HCT116 (cell line): Measurements from ENCODE around the gene BICD2. TPM values are rescaled to one million over a fixed set of nuclear protein-coding genes. Genes with fewer than 3 reads are reported as not detected.

ENCODE experiments used
- ATAC-seq: fragments of 200-7000 bp; cut with Tn5 transposase; 2 replicates; pipeline ENCODE4 v1.9.1; 2020; ENCODE audit warnings: mild to moderate bottlenecking, moderate library complexity
- BruUV-seq: library from RNA; stranded (reverse); fragments of 400-500 nt; replicated peaks from 2 replicates; lab custom pipeline; 2021; lab: Mats Ljungman, UMichigan
- CTCF ChIA-PET: fragments of 300-600 bp; sonication (Branson Sonifier 250); formaldehyde crosslinking; loops from one replicate; lab custom pipeline; 2021; ENCODE audit warnings: antibody characterized with exemption; lab: Charles Lee
- POLR2A ChIA-PET: fragments of 300-600, 350-600 bp; sonication (Branson Sonifier 250); formaldehyde crosslinking; loops from one replicate; lab custom pipeline; 2021; ENCODE audit warnings: antibody characterized with exemption; lab: Charles Lee
- RAD21 ChIA-PET, 2 experiments: fragments of 300-600 bp; sonication (Branson Sonifier 250); formaldehyde crosslinking; loops; one replicate each; lab custom pipeline; 2023; ENCODE audit warnings: low total read pairs in 2 of 2; ENCODE audit not compliant: uncharacterized antibody in 2 of 2, unreplicated experiment in 2 of 2, low non-redundant PET in 1 of 2; lab: Charles Lee
- DNase-seq: peaks from one replicate; pipeline ENCODE4 v3.0.0-alpha.2; 2010; ENCODE audit warnings: low read depth, low spot score
- H2AFZ ChIP-seq: fragments of 200-600 bp; shearing (Covaris generic), sonication (generic); 2 replicates; pipeline ENCODE4 v1.6.1; 2017; ENCODE audit warnings: low read depth, mixed run types, mixed read lengths, antibody characterized with exemption, low read length; ENCODE audit not compliant: poor library complexity, severe bottlenecking
- H3K27ac ChIP-seq: 2 replicates; pipeline ENCODE4 v1.5.1; 2012; ENCODE audit warnings: low read depth, low read length
- H3K27me3 ChIP-seq: fragments of 200-600 bp; sonication (generic); 2 replicates; pipeline ENCODE4 v1.6.1; 2016; ENCODE audit warnings: mixed run types, low read length, mixed read lengths; ENCODE audit not compliant: insufficient read depth
- H3K36me3 ChIP-seq, 2 experiments: fragments of 200-500 bp in 1 of 2; fragments of 200-600 bp in 1 of 2; sonication (Bioruptor generic) in 1 of 2; sonication (generic) in 1 of 2; 2 replicates each; pipeline versions ENCODE4 v1.5.1 to v1.6.1; 2014 to 2016; ENCODE audit warnings: low read length in 2 of 2, inconsistent platforms in 1 of 2, mixed read lengths in 1 of 2, mixed run types in 1 of 2; ENCODE audit not compliant: insufficient read depth in 2 of 2, control insufficient read depth in 1 of 2
- H3K4me1 ChIP-seq, 2 experiments: fragments of 200-600 bp in 1 of 2; sonication (generic) in 1 of 2; 2 replicates each; pipeline versions ENCODE4 v1.5.1 to v1.6.1; 2012 to 2017; ENCODE audit warnings: low read length in 2 of 2, inconsistent platforms in 1 of 2, mild to moderate bottlenecking in 1 of 2, mixed read lengths in 1 of 2, mixed run types in 1 of 2, moderate library complexity in 1 of 2; ENCODE audit not compliant: insufficient read depth in 2 of 2, control insufficient read depth in 1 of 2
- H3K4me2 ChIP-seq: fragments of 200-600 bp; sonication (generic); 2 replicates; pipeline ENCODE4 v1.6.1; 2017; ENCODE audit warnings: mixed run types, low read length, mixed read lengths
- H3K4me3 ChIP-seq, 2 experiments: fragments of 200-600 bp in 1 of 2; sonication (generic) in 1 of 2; replicated peaks in 1 of 2; 2 replicates each; pipeline ENCODE4 v1.5.1; 2011 to 2016; ENCODE audit warnings: low read length in 2 of 2, control low read depth in 1 of 2, low read depth in 1 of 2, mild to moderate bottlenecking in 1 of 2, mixed read lengths in 1 of 2, mixed run types in 1 of 2
- H3K79me2 ChIP-seq: fragments of 200-600 bp; sonication (generic); 2 replicates; pipeline ENCODE4 v1.6.1; 2017; ENCODE audit warnings: mild to moderate bottlenecking, mixed run types, low read length, moderate library complexity, mixed read lengths; ENCODE audit not compliant: insufficient read depth
- H3K9ac ChIP-seq: fragments of 200-600 bp; sonication (generic); 2 replicates; pipeline ENCODE4 v1.6.1; 2016; ENCODE audit warnings: low read length, mixed read lengths
- H3K9me2 ChIP-seq: fragments of 200-600 bp; sonication (generic), shearing (Covaris generic); 2 replicates; pipeline ENCODE4 v1.6.1; 2017; ENCODE audit warnings: mixed run types, mild to moderate bottlenecking, moderate library complexity; ENCODE audit not compliant: insufficient read depth
- H3K9me3 ChIP-seq, 2 experiments: fragments of 200-500 bp in 1 of 2; fragments of 200-600 bp in 1 of 2; sonication (Bioruptor generic) in 1 of 2; sonication (generic) in 1 of 2; 2 replicates each; pipeline ENCODE4 v1.6.1; 2014 to 2017; ENCODE audit warnings: low read length in 2 of 2, mixed read lengths in 2 of 2, inconsistent platforms in 1 of 2, low read depth in 1 of 2, mild to moderate bottlenecking in 1 of 2, mixed run types in 1 of 2, moderate library complexity in 1 of 2; ENCODE audit not compliant: control insufficient read depth in 1 of 2, insufficient read depth in 1 of 2
- H4K20me1 ChIP-seq: fragments of 200-600 bp; sonication (generic), shearing (Covaris generic); 2 replicates; pipeline ENCODE4 v1.6.1; 2017; ENCODE audit warnings: mixed run types, mild to moderate bottlenecking, moderate library complexity; ENCODE audit not compliant: insufficient read depth
- CBX3 ChIP-seq: IDR thresholded peaks from 2 replicates; pipeline ENCODE4 v1.6.1; 2012; ENCODE audit warnings: low read depth
- CEBPB ChIP-seq: IDR thresholded peaks from 2 replicates; pipeline ENCODE4 v1.6.1; 2012; ENCODE audit warnings: low read depth
- EGR1 ChIP-seq: IDR thresholded peaks from 2 replicates; pipeline ENCODE4 v1.6.1; 2012; ENCODE audit warnings: low read depth
- EZH2 ChIP-seq: fragments of 200-600 bp; sonication (generic); IDR thresholded peaks from 2 replicates; pipeline ENCODE4 v1.6.1; 2017; ENCODE audit warnings: antibody characterized with exemption, mixed run types
- EZH2phosphoT487 ChIP-seq: fragments of 200-600 bp; IDR thresholded peaks from 2 replicates; pipeline ENCODE4 v1.6.1; 2018; ENCODE audit warnings: antibody characterized with exemption, borderline replicate concordance
- FOSL1 ChIP-seq: IDR thresholded peaks from 2 replicates; pipeline ENCODE4 v1.6.1; 2012; ENCODE audit warnings: low read depth
- JUND ChIP-seq: IDR thresholded peaks from 2 replicates; pipeline ENCODE4 v1.6.1; 2012
- POLR2A ChIP-seq: IDR thresholded peaks from 2 replicates; pipeline ENCODE4 v1.7.0; 2011; ENCODE audit warnings: borderline replicate concordance; ENCODE audit not compliant: insufficient read depth, insufficient read length; ENCODE audit errors: extremely low read depth
- POLR2AphosphoS5 ChIP-seq: IDR thresholded peaks from 2 replicates; pipeline ENCODE4 v1.6.1; 2011; ENCODE audit warnings: mild to moderate bottlenecking, low read depth, low read length, moderate library complexity
- REST ChIP-seq: IDR thresholded peaks from 2 replicates; pipeline ENCODE4 v1.6.1; 2012; ENCODE audit warnings: low read depth
- SP1 ChIP-seq: IDR thresholded peaks from 2 replicates; pipeline ENCODE4 v1.6.1; 2012; ENCODE audit warnings: low read depth
- SRF ChIP-seq: IDR thresholded peaks from 2 replicates; pipeline ENCODE4 v1.6.1; 2012; ENCODE audit warnings: low read depth
- YY1 ChIP-seq: IDR thresholded peaks from 2 replicates; pipeline ENCODE4 v1.6.1; 2011; ENCODE audit warnings: low read length, low read depth, moderate library complexity, mild to moderate bottlenecking; ENCODE audit not compliant: insufficient replicate concordance; ENCODE audit errors: extremely low read depth
- ZFX ChIP-seq: fragments of 450-650 bp; IDR thresholded peaks from 2 replicates; pipeline ENCODE4 v1.6.1; 2017
- ZNF274 ChIP-seq: fragments of 200-500 bp; sonication (Bioruptor generic); IDR thresholded peaks from 2 replicates; pipeline ENCODE4 v1.6.1; 2014; ENCODE audit warnings: mild to moderate bottlenecking, low read depth, low read length, inconsistent platforms
- intact Hi-C: fragments of 100-400 bp; cut with micrococcal nuclease; formaldehyde crosslinking; loops from 2 replicates; pipeline ENCODE4 v1.10.0; 2022
- total RNA-seq: library from RNA; stranded (reverse); gene quantifications from one replicate; pipeline ENCODE4 v1.2.1, GENCODE V29; 2021; ENCODE audit not compliant: unreplicated experiment
- TF ChIP-seq, protein P1 (sequence below): IDR thresholded peaks from 2 replicates; pipeline ENCODE4 v1.6.1; 2011; ENCODE audit warnings: mild to moderate bottlenecking, low read length, moderate library complexity; ENCODE audit not compliant: insufficient replicate concordance; ENCODE audit errors: extremely low read depth
- TF ChIP-seq, protein P2 (sequence below): IDR thresholded peaks from 2 replicates; pipeline ENCODE4 v1.6.1; 2012
- TF ChIP-seq, protein P3 (sequence below), 3 experiments: fragments of 200-600 bp in 1 of 3; sonication (generic) in 1 of 3; IDR thresholded peaks in 2 of 3; conservative IDR thresholded peaks in 1 of 3; 2 replicates each; pipeline ENCODE4 v1.5.1; 2012 to 2017; ENCODE audit warnings: low read depth in 2 of 3, low read length in 2 of 3, antibody characterized with exemption in 1 of 3, borderline replicate concordance in 1 of 3, control low read depth in 1 of 3, mild to moderate bottlenecking in 1 of 3, mixed read lengths in 1 of 3, mixed run types in 1 of 3, moderate library complexity in 1 of 3; ENCODE audit not compliant: insufficient read depth in 1 of 3

The BICD2 gene
- total RNA-seq, 1 experiment from 2014 or later, result 23.4 TPM

GRCh38 chr9:92714016-92714415 lies 50.6 kb downstream of the BICD2 start:
- no TSS peak for BruUV-seq
- Histone ChIP-seq H2AFZ (no peak overlapping the region), H3K36me3 (peaks cover 33 to 40% of the 10 kb centered on the region in 2 experiments; a peak in 3 of 4 replicates), H3K9ac (no peak overlapping the region), H3K27ac (no peak overlapping the region), H3K4me3 (no peak overlapping the region), H3K79me2 (no peaks in the 10 kb centered on the region; the same call in 1 of the 2 replicates), H3K4me1 (no peaks in the 10 kb centered on the region), H3K9me2 (no peaks in the 10 kb centered on the region), H4K20me1 (no peaks in the 10 kb centered on the region; the same call in 1 of the 2 replicates), H3K9me3 (no peaks in the 10 kb centered on the region), H3K4me2 (no peak overlapping the region), H3K27me3 (no peaks in the 10 kb centered on the region)
- DNase-seq (no peak), ATAC-seq (no peak)
- POLR2A ChIA-PET, result no interaction called here
- RAD21 ChIA-PET, result no interaction called here
- CTCF ChIA-PET, result interaction anchor here (1.1 kb wide), 1 partner anchor 77 kb away, joined by 4 read pairs; no protein-coding TSS in a partner anchor
- intact Hi-C loops, result no loop called here
- TF ChIP-seq POLR2A (no peak), CEBPB (no peak), CBX3 (no peak), EZH2 (no peak), SP1 (no peak), FOSL1 (no peak), EZH2phosphoT487 (no peak), EGR1 (no peak), REST (no peak), JUND (no peak), ZNF274 (no peak), ZFX (no peak), SRF (no peak), POLR2AphosphoS5 (no peak), YY1 (no peak)
- TF ChIP-seq, protein P1, sequence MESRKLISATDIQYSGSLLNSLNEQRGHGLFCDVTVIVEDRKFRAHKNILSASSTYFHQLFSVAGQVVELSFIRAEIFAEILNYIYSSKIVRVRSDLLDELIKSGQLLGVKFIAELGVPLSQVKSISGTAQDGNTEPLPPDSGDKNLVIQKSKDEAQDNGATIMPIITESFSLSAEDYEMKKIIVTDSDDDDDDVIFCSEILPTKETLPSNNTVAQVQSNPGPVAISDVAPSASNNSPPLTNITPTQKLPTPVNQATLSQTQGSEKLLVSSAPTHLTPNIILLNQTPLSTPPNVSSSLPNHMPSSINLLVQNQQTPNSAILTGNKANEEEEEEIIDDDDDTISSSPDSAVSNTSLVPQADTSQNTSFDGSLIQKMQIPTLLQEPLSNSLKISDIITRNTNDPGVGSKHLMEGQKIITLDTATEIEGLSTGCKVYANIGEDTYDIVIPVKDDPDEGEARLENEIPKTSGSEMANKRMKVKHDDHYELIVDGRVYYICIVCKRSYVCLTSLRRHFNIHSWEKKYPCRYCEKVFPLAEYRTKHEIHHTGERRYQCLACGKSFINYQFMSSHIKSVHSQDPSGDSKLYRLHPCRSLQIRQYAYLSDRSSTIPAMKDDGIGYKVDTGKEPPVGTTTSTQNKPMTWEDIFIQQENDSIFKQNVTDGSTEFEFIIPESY, result no peak
- TF ChIP-seq, protein P2, sequence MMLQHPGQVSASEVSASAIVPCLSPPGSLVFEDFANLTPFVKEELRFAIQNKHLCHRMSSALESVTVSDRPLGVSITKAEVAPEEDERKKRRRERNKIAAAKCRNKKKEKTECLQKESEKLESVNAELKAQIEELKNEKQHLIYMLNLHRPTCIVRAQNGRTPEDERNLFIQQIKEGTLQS, result no peak
- TF ChIP-seq, protein P3, sequence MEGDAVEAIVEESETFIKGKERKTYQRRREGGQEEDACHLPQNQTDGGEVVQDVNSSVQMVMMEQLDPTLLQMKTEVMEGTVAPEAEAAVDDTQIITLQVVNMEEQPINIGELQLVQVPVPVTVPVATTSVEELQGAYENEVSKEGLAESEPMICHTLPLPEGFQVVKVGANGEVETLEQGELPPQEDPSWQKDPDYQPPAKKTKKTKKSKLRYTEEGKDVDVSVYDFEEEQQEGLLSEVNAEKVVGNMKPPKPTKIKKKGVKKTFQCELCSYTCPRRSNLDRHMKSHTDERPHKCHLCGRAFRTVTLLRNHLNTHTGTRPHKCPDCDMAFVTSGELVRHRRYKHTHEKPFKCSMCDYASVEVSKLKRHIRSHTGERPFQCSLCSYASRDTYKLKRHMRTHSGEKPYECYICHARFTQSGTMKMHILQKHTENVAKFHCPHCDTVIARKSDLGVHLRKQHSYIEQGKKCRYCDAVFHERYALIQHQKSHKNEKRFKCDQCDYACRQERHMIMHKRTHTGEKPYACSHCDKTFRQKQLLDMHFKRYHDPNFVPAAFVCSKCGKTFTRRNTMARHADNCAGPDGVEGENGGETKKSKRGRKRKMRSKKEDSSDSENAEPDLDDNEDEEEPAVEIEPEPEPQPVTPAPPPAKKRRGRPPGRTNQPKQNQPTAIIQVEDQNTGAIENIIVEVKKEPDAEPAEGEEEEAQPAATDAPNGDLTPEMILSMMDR (IDR thresholded peaks at IDR 0.05 in 2 of 3, conservative IDR thresholded peaks at IDR 0.05 in 1 of 3; ENCODE audit: borderline replicate concordance in 1 of 3, insufficient read depth in 1 of 3, low read depth in 2 of 3, low read length in 2 of 3), result no peak
